K562 (cell line): ENCODE data around the gene METTL23. TPM values are rescaled to one million over a fixed set of nuclear protein-coding genes. Genes with fewer than 3 reads are reported as not detected.

ENCODE experiments used
- ATAC-seq: fragments of 200-7000 bp; cut with Tn5 transposase; 3 replicates; pipeline ENCODE4 v1.9.1; 2020; ENCODE audit warnings: moderate library complexity
- BruUV-seq: library from RNA; stranded (reverse); fragments of 400-500 nt; replicated peaks from 2 replicates; lab custom pipeline; 2021; lab: Mats Ljungman, UMichigan
- CTCF ChIA-PET: fragments of 300-600 bp; formaldehyde crosslinking; extraction: SDS; loops from one replicate; lab custom pipeline; 2021; ENCODE audit warnings: low intra/inter-chr PET ratio; lab: Yijun Ruan, JAX
- POLR2A ChIA-PET: fragments of 300-600, 350-650 bp; sonication (Branson Sonifier 250); formaldehyde crosslinking; extraction: SDS; loops from one replicate; lab custom pipeline; 2021; ENCODE audit warnings: antibody characterized with exemption, inconsistent platforms; lab: Yijun Ruan, JAX
- DNase-seq, 4 experiments: peaks; one replicate each; pipeline versions ENCODE4 v3.0.0 to v3.0.0-alpha.2; 2011 to 2018; ENCODE audit warnings: low spot score in 3 of 4, mixed read lengths in 3 of 4; ENCODE audit errors: extremely low read depth in 1 of 4
- FAIRE-seq: peaks from 2 replicates; lab custom pipeline; 2011; peaks lifted over from hg19 to GRCh38; lab: Jason Lieb, UNC
- H2AFZ ChIP-seq: 2 replicates; pipeline ENCODE4 v1.6.0; 2011; ENCODE audit warnings: low read depth, low read length, control low read depth, inconsistent platforms
- H3K27ac ChIP-seq: fragments of 200-600 bp; 3 replicates; pipeline ENCODE4 v1.8.0; 2011; ENCODE audit warnings: low read depth, mild to moderate bottlenecking, control low read depth, inconsistent platforms, low read length, moderate library complexity, mixed read lengths; ENCODE audit errors: extremely low read depth
- H3K27me3 ChIP-seq, 2 experiments: fragments of 300-600 bp in 1 of 2; 2 replicates in 1 of 2; 3 replicates in 1 of 2; pipeline versions ENCODE4 v1.6.0 to v1.8.0; 2011; ENCODE audit warnings: inconsistent platforms in 2 of 2, low read length in 2 of 2, mild to moderate bottlenecking in 1 of 2, mixed read lengths in 1 of 2, moderate library complexity in 1 of 2; ENCODE audit not compliant: control insufficient read depth in 2 of 2, insufficient read depth in 2 of 2
- H3K36me3 ChIP-seq: fragments of 300-600 bp; 3 replicates; pipeline ENCODE4 v1.8.0; 2011; ENCODE audit warnings: mild to moderate bottlenecking, low read length, inconsistent platforms; ENCODE audit not compliant: control insufficient read depth, insufficient read depth
- H3K4me1 ChIP-seq, 2 experiments: fragments of 200-600 bp in 1 of 2; replicated peaks in 1 of 2; 2 replicates in 1 of 2; 3 replicates in 1 of 2; pipeline versions ENCODE4 v1.5.1 to v1.8.0; 2011; ENCODE audit warnings: inconsistent platforms in 2 of 2, low read length in 2 of 2, mild to moderate bottlenecking in 1 of 2, mixed read lengths in 1 of 2, moderate library complexity in 1 of 2; ENCODE audit not compliant: control insufficient read depth in 2 of 2, insufficient read depth in 2 of 2
- H3K4me2 ChIP-seq: 2 replicates; pipeline ENCODE4 v1.6.1; 2011; ENCODE audit warnings: low read length, control low read depth, inconsistent platforms, mixed read lengths; ENCODE audit not compliant: insufficient read depth
- H3K4me3 ChIP-seq: fragments of 200-600 bp; sonication (generic), shearing (Covaris generic); 2 replicates; pipeline ENCODE4 v1.5.1; 2016; ENCODE audit warnings: control low read depth, inconsistent platforms
- H3K79me2 ChIP-seq: fragments of 200-600 bp; 3 replicates; pipeline ENCODE4 v1.8.0; 2011; ENCODE audit warnings: low read length, inconsistent platforms; ENCODE audit not compliant: control insufficient read depth, insufficient read depth
- H3K9ac ChIP-seq, 2 experiments: 2 replicates each; pipeline versions ENCODE4 v1.6.0 to v1.6.1; 2011; ENCODE audit warnings: low read depth in 2 of 2, low read length in 2 of 2, control low read depth in 1 of 2, inconsistent platforms in 1 of 2, mild to moderate bottlenecking in 1 of 2, mixed read lengths in 1 of 2; ENCODE audit not compliant: insufficient read depth in 1 of 2
- H3K9me1 ChIP-seq: one replicate; pipeline ENCODE4 v1.6.0; 2011; ENCODE audit warnings: inconsistent platforms, mild to moderate bottlenecking, low read length, moderate library complexity; ENCODE audit not compliant: control insufficient read depth, insufficient read depth
- H3K9me3 ChIP-seq: replicated peaks from 2 replicates; pipeline ENCODE4 v1.5.1; 2011; ENCODE audit warnings: low read depth, low read length, inconsistent platforms; ENCODE audit not compliant: control insufficient read depth, insufficient read depth
- H4K20me1 ChIP-seq: replicated peaks from 2 replicates; pipeline ENCODE4 v1.6.1; 2011; ENCODE audit warnings: low read length, inconsistent platforms, mixed read lengths; ENCODE audit not compliant: control insufficient read depth, insufficient read depth
- ARID2 ChIP-seq: fragments of 450-650 bp; IDR thresholded peaks from 2 replicates; pipeline ENCODE4 v1.6.1; 2017; ENCODE audit warnings: antibody characterized with exemption, mild to moderate bottlenecking
- ATF3 ChIP-seq, 2 experiments: fragments of 450-650 bp in 1 of 2; sonication (generic) in 1 of 2; formaldehyde crosslinking in 1 of 2; IDR thresholded peaks in 1 of 2; conservative IDR thresholded peaks in 1 of 2; 2 replicates each; pipeline versions ENCODE4 v1.6.1 to v1.8.1; 2016 to 2023; ENCODE audit warnings: mild to moderate bottlenecking in 2 of 2, moderate library complexity in 2 of 2, inconsistent platforms in 1 of 2, missing genetic modification reagents in 1 of 2
- ATF4 ChIP-seq: fragments of 450-650 bp; formaldehyde crosslinking; IDR thresholded peaks from 2 replicates; pipeline ENCODE4 v1.4.0; 2022; ENCODE audit warnings: mild to moderate bottlenecking, moderate library complexity
- BCOR ChIP-seq: fragments of 450-650 bp; IDR thresholded peaks from 2 replicates; pipeline ENCODE4 v1.6.1; 2016
- CHCHD3 ChIP-seq: fragments of 250-450 bp; sonication (Bioruptor Pico); IDR thresholded peaks from 2 replicates; pipeline ENCODE4 v2.1.2; 2022; ENCODE audit warnings: mild to moderate bottlenecking
- CHD1 ChIP-seq: fragments of 200-600 bp; sonication (generic); IDR thresholded peaks from one replicate; pipeline ENCODE4 v1.6.1; 2012; ENCODE audit warnings: mild to moderate bottlenecking, moderate library complexity, low read length, inconsistent platforms
- ESRRB ChIP-seq: fragments of 250-450 bp; sonication (Bioruptor Pico); IDR thresholded peaks from 2 replicates; pipeline ENCODE4 v1.5.0; 2020; ENCODE audit warnings: mild to moderate bottlenecking, moderate library complexity, borderline replicate concordance
- EZH2 ChIP-seq: IDR thresholded peaks from 2 replicates; pipeline ENCODE4 v1.6.1; 2012; ENCODE audit warnings: low read depth, mild to moderate bottlenecking, inconsistent platforms, low read length, borderline replicate concordance
- FOSL1 ChIP-seq: fragments of 200-800 bp; sonication (Bioruptor generic); conservative IDR thresholded peaks from 2 replicates; pipeline ENCODE4 v1.6.1; 2016; ENCODE audit warnings: missing genetic modification characterization, missing compliant biosample characterization
- POLR2B ChIP-seq: fragments of 450-650 bp; IDR thresholded peaks from 2 replicates; pipeline ENCODE4 v1.6.1; 2018; ENCODE audit warnings: low read depth; ENCODE audit not compliant: partially characterized antibody
- RNF2 ChIP-seq: sonication (generic); IDR thresholded peaks from 2 replicates; pipeline ENCODE4 v1.6.1; 2016
- ZNF699 ChIP-seq: fragments of 250-450 bp; sonication (Bioruptor Pico); IDR thresholded peaks from 2 replicates; pipeline ENCODE4 v1.8.0; 2021; ENCODE audit warnings: mild to moderate bottlenecking, moderate library complexity; ENCODE audit not compliant: insufficient replicate concordance
- WGBS: fragments of 100-300 bp; shearing (Covaris generic); methylation state at CpG from one replicate; pipeline ENCODE4 v1.1.6; 2016; ENCODE audit warnings: low coverage, mixed read lengths; ENCODE audit not compliant: insufficient coverage; ENCODE audit errors: missing lambda C conversion rate; 5-methylcytosine and 5-hydroxymethylcytosine counted together
- in situ Hi-C: fragments of 300-500 bp; cut with MboI; formaldehyde crosslinking; loops from 4 replicates; pipeline ENCODE4 v1.15.0; 2018; ENCODE audit warnings: inconsistent platforms, mixed read lengths
- intact Hi-C: fragments of 100-400 bp; cut with micrococcal nuclease; formaldehyde crosslinking; loops from 2 replicates; pipeline ENCODE4 v1.14.2; 2022
- polyA plus RNA-seq, 8 experiments: library from polyadenylated mRNA; depleted of rRNA in 4 of 8; stranded (reverse) in 5 of 8; unstranded in 3 of 8; fragments of >200 nt; fragmentation: Nextera tagmentation in 2 of 8; fragmentation: Illumina TruSeq in 1 of 8; extraction: Ambion mirVana in 2 of 8; extraction: Trizol in 1 of 8; gene quantifications; 2 replicates each; pipeline versions ENCODE4 v1.2.1 to v1.2.3, GENCODE V29; 2011 to 2014; ENCODE audit warnings: inconsistent platforms in 1 of 8, missing spikeins in 1 of 8
- total RNA-seq, 7 experiments: library from RNA; depleted of rRNA in 6 of 7; stranded (reverse); fragments of >200 nt in 6 of 7; fragmentation: Illumina TruSeq in 2 of 7; extraction: Trizol in 2 of 7; gene quantifications; 2 replicates each; pipeline versions ENCODE4 v1.2.1 to v1.2.3, GENCODE V29; 2011 to 2021; ENCODE audit warnings: low replicate concordance in 1 of 7
- TF ChIP-seq, protein P1 (sequence below): fragments of 450-650 bp; IDR thresholded peaks from 2 replicates; pipeline ENCODE4 v1.6.1; 2016; ENCODE audit warnings: borderline replicate concordance
- TF ChIP-seq, protein P2 (sequence below): fragments of 450-650 bp; IDR thresholded peaks from 2 replicates; pipeline ENCODE4 v1.7.1; 2018; ENCODE audit warnings: mild to moderate bottlenecking, low read depth; ENCODE audit not compliant: partially characterized antibody

METTL23 gene
- total and polyA plus RNA-seq, 9 of the 15 experiments (the other 6 are each of a cell fraction or from before 2014, with no cell fraction given) = 29.4 to 67.3 (median 41.6) TPM

DNA sequence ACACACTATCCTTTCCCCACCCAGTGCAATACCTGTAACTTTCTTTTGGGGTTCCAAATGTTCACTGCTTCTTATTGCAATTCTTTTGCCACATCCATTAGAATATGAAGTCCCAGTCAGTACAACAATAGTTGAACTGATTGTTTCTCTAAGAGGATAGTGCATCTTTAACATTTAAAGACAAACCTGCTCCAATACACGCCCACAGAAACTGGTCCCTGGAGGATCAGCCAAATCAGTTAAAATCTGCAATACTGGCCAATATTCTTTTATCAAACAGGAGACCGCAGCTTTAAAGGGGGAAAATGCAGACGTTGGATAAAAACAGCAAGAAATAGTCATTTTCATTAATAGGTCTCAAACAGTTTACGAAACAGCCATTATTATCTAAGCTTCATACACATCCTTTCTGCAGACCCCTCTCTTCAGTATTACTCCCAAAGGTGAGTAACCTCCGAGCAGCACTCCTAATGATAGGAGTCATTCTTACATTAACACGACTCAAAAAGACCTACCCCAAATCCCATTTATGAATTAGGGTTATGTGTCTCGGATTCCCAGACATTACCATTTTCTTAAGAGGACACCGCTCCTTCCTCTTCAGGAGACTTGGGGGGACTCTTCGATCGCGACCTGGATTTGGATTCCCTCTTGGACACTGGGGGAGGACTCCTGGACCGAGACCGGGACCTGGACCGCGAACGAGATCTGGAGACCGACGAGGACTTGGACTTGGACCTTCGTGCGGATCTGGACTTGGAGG is 9.1 kb downstream of the METTL23 start:
- POLR2A ChIA-PET = interaction anchor here (0.6 to 8.5 kb wide), 20 partner anchors 9 to 1202 kb away, joined by 3 to 75 read pairs (median 4); partner anchors contain the start of genes JMJD6 and METTL23
- in situ Hi-C loops = no loop called here
- H3K4me1 ChIP-seq = peaks cover 5 to 27% of the 10 kb centered on the region in 2 experiments
- no peak for TF ChIP-seq FOSL1 (tag)
- TF ChIP-seq ATF3 (IDR thresholded peaks at IDR 0.05) = no peak
- peak; percentile 24; the same call in 1 of the 2 replicates for TF ChIP-seq ATF3 (CRISPR knock-in tag; conservative IDR thresholded peaks at IDR 0.05)
- TF ChIP-seq ARID2 = no peak
- TF ChIP-seq RNF2 = no peak
- TF ChIP-seq EZH2 = no peak
- no peak for TF ChIP-seq BCOR
- no peak for TF ChIP-seq POLR2B
- no peak for TF ChIP-seq ESRRB (CRISPR knock-in tag)
- TF ChIP-seq, protein P1, sequence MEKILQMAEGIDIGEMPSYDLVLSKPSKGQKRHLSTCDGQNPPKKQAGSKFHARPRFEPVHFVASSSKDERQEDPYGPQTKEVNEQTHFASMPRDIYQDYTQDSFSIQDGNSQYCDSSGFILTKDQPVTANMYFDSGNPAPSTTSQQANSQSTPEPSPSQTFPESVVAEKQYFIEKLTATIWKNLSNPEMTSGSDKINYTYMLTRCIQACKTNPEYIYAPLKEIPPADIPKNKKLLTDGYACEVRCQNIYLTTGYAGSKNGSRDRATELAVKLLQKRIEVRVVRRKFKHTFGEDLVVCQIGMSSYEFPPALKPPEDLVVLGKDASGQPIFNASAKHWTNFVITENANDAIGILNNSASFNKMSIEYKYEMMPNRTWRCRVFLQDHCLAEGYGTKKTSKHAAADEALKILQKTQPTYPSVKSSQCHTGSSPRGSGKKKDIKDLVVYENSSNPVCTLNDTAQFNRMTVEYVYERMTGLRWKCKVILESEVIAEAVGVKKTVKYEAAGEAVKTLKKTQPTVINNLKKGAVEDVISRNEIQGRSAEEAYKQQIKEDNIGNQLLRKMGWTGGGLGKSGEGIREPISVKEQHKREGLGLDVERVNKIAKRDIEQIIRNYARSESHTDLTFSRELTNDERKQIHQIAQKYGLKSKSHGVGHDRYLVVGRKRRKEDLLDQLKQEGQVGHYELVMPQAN = 0 out of 2 replicates have a peak, but pooled peaks have one; percentile 39
- no peak for TF ChIP-seq ATF4 (CRISPR knock-in tag)
- TF ChIP-seq ZNF699 (CRISPR knock-in tag) = no peak
- TF ChIP-seq, protein P2, sequence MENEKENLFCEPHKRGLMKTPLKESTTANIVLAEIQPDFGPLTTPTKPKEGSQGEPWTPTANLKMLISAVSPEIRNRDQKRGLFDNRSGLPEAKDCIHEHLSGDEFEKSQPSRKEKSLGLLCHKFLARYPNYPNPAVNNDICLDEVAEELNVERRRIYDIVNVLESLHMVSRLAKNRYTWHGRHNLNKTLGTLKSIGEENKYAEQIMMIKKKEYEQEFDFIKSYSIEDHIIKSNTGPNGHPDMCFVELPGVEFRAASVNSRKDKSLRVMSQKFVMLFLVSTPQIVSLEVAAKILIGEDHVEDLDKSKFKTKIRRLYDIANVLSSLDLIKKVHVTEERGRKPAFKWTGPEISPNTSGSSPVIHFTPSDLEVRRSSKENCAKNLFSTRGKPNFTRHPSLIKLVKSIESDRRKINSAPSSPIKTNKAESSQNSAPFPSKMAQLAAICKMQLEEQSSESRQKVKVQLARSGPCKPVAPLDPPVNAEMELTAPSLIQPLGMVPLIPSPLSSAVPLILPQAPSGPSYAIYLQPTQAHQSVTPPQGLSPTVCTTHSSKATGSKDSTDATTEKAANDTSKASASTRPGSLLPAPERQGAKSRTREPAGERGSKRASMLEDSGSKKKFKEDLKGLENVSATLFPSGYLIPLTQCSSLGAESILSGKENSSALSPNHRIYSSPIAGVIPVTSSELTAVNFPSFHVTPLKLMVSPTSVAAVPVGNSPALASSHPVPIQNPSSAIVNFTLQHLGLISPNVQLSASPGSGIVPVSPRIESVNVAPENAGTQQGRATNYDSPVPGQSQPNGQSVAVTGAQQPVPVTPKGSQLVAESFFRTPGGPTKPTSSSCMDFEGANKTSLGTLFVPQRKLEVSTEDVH = no peak
- no peak for TF ChIP-seq CHCHD3 (CRISPR knock-in tag)
- TF ChIP-seq CHD1 = peak; percentile 98

More for the DNA sequence above, 9.1 kb downstream of the METTL23 start:
- CTCF ChIA-PET = interaction anchor here (1.0 kb wide), 1 partner anchor 9 kb away, joined by 3 read pairs; no protein-coding TSS in a partner anchor
- WGBS = 0% methylated on average over 18 of the region's 20 CpGs
- no peaks in the 10 kb centered on the region for H3K27me3 ChIP-seq
- FAIRE-seq (no peak), DNase-seq (peak in 1 of 4 experiments; percentile 15), ATAC-seq (no peak)
- peak overlapping the region; percentile 91 for H3K4me3 ChIP-seq
- peak overlapping the region; percentile 85 for H3K4me2 ChIP-seq
- H3K9ac ChIP-seq = peak overlapping the region; percentile 94 to 99
- peaks cover 54% of the 10 kb centered on the region for H3K36me3 ChIP-seq
- H3K9me1 ChIP-seq = no peaks in the 10 kb centered on the region
- H3K79me2 ChIP-seq = peaks cover 90% of the 10 kb centered on the region
- H2AFZ ChIP-seq = no peak overlapping the region
- peak overlapping the region; percentile 94 for H3K27ac ChIP-seq
- H3K9me3 ChIP-seq = no peaks in the 10 kb centered on the region
- peaks cover 31% of the 10 kb centered on the region for H4K20me1 ChIP-seq
- no TSS peak for BruUV-seq
- intact Hi-C loops = loop anchor here (2.0 kb wide), 1 partner anchor 53 kb away; no protein-coding TSS in a partner anchor
